CD4-positive, alpha-beta T cell treated with Interleukin-6 for 4 hours (primary cell): ENCODE results near the gene TELO2.

Experiments
- DNase-seq: peaks from one replicate; pipeline ENCODE4 v3.0.0-alpha.2; 2020; ENCODE audit warnings: mixed read lengths

Gene TELO2

DNA sequence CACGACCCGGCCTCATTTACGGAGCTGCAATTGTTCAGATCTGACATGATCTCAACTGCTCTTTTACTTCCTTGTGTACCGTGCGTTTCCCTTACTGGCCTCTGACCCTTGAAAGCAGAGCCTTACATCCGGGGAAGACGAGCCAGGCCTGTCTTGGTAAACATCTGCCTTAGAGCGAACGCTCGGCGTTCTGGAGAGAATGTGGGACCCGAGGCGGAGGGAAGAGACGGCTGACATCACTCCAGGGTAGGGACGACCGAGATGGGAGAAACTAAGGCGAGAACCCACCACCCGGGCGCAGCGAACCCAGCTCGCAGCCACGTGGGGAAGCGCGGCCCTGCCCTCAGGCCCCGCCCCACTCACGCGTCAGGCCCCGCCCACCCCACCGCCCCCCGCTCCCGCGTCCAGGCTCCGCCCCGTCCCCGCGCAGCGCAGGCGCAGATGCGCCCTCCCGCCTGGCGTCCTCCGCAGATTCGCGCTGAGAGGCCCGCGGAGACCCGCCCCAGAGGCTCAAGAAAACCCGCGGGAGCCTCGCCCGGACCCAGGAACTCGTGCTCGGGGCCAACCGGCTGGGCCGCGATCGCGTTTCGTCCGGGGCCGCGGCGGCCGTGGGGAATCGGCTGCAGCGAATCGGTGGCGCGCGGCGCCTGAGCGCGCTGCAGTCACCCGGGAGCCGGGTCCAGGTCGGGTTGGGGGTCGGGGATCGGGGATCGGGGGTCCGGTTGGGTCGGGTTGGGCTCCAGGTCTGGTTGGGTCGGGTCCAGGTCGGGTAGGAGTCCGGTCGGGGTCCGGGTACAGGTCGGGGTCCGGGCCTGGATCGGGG lies at the start of gene TELO2:
Gene TELO2 (plus strand): TSS at position 438 of the 823 bp plus-strand sequence. CDS start 922 bp downstream, outside the sequence.
- peak; percentile 92 for DNase-seq

DNA sequence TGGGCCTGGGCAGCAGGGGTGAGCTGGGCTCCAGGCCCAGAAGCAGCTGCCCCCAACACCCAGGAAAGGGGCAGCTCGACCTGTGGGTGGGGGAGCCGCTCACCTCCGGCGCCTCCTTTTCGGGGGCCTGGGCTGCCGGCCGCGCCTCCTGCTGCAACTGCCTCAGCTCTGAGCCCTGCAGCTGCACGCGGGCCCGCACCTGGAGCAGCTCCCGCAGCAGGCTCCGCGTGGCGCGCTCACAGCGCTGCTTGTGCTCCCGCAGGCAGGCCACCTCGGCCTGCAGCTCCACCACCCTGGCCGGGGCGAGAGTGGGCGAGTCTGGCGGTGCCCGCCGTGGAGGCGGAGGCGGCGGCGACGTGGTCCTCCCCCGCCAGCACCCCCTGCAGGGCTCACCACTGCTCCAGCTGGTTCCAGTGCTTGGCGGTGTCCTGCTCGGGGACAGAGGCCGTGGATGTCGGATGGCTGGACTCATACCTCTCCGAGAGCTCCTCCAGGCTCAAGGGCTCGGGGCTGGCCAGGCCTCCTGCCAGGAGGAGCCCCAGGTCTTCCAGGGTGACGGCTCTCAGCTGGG lies 49.7 kb upstream of the TELO2 start:
- DNase-seq = no peak

DNA sequence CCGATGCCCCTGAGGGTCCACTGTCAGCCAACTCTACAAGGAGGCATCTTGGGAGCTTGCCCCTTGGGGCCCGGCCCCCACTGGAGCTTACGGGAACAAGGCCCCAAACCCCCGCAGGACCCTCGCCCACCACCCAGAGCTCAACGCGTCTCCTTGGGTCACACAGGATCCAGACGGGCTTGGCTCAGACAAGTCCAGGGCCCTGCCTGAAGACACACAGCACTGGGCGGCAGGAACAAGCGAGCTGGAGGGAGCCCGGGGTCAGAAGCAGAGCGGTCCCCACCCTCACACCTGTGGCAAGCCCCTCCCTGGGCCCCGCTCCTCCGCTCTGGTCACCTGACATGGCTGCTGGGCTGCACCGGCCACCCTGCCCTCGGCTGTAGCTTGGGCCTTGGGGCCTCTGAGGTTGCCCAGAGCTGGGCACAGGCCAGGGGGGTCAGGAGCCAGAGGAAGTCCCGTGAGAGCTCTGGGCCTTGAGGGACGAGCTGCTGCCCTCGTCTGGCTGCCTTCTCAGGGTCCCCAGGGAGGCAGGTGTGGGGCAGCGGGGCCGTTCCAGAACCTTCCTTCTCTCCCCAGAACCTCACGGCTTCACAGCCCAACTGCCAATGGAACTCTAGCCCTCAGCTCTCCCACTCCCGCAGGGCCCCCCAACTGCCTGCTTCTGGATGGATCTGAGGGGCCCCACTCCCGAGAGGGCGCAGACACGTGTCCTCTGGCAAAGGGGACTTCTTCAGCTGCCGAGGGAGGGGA lies 49.0 kb upstream of the TELO2 start, which contains the start of gene CCDC154:
Gene CCDC154 (minus strand): TSS at position 577 of the 750 bp plus-strand sequence. CDS start 234 bp downstream, at position 343.
- DNase-seq = no peak

DNA sequence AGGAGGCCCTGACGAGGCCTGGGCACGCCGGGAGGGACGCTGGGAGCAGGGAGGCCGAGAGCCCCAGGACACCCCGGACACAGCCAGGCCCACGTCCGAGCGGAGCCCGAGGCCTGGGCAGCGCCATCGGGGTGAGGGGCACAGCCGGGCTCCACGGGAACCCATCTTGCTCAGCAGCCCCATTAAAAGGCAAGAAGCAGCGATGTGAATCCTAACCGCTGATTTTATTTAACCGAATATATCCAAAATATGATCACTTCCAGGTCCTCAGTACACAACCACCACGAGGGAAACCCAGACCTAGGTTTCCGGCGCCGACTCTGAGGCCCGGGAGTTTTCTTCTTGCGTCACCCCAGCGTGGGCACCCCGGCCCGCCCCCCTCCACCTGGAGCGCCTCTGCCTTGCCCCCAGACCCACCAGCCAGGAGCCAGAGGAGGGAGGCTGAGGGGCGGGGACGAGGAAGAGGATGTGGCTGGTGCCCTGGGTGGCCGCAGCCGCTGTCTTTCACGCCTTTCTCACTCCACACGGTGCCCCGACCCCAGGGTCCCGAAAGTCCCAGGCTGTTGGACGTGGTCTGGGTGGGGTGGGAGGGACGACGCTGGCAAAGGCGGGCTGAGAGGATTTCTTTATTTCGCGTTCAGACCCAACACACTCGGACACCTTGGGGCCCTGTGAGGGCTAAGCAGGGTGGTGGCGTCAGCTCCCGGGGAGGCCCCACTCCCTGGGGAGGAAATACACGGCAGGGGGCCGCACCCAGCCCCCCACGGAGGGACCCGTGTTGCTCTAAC lies 48.2 kb upstream of the TELO2 start:
- DNase-seq = no peak

DNA sequence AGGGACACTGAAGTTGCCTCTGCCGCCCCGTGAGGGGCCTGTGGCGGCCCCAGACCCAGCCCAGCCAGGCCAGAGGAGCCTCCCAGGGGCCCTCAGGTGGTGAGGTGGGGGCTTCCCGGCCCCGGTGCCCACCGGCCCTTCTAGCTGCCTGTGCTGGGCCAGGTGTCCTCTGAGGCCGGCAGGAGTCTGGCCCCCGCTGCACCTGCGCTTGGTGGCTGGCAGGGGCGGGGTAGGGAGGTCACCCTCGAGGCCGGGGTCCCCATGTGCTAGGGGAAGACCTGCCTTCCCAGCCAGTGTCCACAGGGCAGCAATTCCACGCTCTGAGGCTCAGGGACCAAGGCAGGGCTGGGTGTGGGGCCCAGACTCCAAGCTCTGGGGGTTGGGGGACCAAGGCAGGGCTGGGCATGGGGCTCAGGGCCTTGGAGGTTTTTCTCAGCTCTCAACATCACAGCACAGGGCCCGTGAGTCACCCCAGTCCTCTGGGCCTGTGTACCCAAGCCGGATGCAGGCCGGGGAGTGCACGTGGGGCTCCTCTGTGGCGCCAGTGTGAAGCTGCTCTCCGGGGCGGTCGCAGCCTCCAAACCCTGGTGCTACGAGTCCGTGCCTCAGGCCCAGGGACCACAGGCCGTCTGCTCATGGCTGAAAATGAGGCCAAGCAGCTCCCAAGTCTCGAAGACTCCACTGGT lies 47.5 kb upstream of the TELO2 start:
- no peak for DNase-seq

DNA sequence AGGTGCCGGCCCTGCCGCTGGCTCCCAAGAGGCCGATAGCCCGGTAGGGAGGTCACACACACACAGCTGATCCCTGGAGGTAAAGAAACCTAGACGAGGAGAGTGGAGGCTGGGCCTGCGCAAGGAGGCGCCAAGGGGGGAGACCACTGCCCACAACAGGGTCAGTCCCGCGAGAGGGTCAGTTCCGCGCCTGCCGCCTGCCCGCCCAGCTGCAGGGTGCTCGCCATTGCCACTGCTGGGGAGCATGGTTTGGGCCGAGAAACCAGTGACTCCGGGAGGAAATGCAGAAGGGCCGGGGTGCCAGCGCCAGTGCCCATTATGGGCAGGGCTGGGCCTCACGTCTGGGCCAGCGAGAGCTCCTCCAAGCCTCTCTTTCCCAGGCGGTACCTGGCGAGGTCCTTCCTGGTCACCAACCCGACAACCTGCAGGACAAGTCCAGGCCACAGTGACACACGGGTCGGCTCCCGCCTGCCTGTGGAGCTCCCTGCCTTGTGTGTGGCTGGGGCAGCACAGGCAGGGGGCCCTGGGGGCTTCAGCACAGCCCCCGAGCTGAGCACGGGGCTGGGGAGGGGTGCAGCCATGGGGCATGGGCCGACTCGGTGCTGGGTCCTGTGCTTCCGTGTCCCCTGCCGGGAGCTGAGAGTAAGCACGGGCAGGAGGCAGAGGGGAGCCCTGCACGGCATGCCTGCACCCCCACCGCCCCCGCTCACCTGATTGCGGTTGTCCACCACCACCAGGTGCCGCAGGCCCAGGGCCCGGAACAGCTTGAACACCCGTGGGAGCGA lies 46.7 kb upstream of the TELO2 start:
- DNase-seq = no peak

DNA sequence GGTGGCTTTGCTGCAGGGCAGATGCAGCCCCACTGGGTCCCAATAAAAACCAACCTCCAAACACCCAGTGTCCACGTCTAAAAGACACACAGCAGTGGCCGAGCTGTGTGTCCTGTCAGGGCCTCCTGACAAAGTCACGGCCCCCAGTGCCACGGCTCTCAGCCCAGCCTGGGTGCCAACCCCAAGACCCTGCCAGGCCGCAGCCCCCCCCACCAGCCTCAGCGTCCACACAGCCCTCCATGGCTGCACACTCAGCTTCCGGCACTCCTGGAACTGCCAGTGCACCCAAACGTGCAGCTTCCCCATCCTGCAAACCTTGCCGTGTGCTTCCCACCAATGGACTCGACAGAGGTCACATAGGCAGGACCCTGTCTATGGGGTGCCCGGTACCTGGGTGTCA lies 45.2 kb upstream of the TELO2 start:
- no peak for DNase-seq

DNA sequence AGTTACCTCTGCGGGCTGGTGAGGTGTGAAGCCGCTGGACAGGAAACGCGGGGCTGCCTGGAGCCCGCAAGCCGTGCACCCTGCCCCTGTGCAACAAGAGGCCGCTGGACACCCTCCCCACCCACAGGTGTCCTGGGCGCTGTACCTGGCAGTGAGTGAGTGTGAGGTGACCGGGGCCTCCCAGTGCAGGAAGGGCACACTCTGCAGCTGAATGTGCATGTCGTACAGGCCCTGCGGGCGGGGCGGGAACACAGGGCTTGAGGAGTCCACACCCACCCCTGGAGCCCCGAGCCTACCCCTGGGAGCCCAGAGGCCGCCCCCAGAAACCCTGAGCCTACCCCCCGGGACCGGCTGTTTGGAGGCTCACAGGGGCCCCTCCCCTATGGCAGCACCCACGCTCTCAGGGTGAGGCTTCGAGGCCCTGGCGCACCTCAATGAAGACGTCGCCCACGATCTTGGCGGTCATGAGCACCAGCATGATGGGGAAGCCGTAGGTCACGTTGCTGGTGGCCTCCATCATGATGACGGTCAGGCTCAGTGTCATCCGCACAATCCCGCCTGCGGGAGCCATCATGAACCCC lies 44.5 kb upstream of the TELO2 start:
- DNase-seq = peak; percentile 0

DNA sequence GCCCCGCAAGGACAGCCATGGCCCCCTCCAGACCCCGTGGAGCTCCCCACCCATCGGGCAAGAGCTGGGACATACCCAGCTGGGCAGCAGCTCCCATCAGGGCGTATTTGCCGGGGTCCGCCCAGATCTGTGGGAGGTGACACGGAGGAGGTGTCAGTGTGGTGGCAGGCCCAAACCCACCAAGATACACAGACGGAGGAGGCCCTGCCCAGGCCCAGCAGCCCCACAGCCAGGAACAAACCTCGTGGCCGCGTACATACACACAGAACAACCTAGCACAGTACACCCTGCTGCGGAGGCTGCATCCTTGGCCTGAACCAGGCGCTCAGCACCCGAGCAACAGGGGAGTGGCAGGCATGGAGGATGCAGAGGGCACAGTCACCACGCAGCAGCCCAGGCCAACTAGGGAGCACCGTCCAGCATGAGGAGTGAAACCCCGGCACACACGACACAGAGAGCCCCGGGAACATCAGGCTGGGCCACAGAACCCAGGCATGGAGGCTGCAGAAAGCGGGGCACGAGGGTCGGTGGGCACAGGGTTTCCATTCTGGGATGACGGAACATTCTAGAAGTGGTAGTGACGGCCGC lies 43.9 kb upstream of the TELO2 start:
- no peak for DNase-seq

DNA sequence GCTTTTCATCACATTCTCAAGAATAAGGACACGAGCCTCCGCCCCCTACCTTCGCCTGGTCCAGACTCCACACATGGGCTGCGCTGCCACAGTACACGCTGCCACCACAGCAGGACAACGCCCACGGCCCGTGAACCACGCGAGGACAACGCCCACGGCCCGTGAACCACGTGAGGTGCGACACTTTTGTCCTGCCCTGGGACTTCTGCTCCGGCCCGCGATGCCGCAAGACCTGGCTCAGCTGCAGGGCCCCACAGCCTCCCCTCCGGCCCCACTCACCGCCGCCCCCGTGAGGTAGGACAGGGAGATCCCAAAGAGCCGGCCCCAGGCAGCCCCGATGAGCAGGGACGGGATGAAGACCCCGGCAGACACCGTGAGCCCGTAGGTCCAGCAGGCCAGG lies 42.9 kb upstream of the TELO2 start:
- DNase-seq = no peak

DNA sequence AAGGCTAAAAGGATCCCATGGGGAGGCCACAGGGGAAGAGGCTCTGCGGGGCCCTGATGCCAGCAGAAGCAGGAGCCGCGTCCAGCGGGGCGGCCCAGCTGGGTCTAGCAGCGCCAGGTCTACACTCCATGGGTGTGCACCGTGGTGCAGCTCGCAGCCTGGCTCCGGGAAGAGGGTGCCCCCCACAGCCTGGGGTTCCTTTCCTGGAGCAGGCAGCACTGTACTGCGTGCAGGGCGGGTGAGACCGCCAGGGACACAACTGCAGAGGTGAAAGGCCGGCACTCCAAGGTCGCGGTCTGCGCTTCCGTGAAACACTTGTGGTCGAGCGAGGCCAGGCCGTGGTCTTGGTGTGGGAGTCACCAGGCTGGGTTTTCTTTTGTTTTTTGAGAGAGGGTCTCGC lies 42.3 kb upstream of the TELO2 start:
- DNase-seq = no peak

DNA sequence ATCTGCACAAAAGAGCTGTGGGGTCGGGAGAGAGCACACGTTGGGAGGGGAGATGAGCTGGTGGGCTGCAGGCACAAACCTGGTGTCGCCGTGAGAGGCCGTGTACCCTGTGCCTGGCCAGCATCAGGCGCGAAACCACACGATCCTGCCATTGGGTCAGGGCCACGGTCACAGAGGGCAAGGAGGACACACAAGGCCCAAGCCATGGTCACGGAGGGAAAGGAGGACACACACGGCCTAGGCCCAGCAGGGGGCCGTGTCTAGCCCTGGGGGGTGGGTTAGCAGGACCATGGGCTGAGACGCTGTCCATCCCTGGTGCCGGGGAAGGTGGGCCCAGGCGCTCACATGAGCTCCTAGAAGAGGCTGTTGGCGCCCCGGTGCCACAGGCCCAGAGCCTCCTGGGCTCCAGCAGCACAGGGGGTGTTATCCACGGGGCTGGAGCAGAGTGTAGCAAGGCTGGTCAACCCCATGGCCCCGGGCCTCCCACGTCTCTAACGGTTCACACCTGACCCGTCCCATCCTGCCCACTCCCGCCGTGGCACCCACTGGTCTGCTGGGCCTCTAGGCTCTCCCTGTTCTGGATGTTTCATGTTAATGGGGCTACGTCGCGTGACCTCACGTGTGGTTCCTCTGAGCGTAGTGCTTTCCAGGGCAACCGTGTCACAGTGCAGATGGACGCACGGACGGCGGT lies 41.3 kb upstream of the TELO2 start:
- DNase-seq = no peak

DNA sequence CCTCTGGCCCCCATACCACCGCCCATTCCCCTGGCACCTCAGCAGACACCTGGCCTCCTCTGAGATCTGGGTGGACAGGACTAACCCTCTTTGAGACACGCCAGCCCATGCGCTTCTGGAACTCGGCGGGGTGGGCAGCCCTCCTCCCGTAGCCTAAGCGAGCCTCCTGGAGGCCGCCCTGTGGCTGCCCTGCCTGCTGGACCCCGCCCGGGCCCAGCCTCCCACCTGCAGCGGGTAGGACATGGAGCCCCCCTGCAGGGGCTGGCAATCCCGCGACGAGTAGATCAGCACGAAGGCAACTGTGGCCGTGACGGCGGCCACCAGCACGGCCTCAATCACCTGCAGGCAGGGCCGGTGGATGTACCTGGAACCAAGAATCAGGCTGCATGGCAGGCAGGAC lies 40.6 kb upstream of the TELO2 start:
- DNase-seq = no peak

DNA sequence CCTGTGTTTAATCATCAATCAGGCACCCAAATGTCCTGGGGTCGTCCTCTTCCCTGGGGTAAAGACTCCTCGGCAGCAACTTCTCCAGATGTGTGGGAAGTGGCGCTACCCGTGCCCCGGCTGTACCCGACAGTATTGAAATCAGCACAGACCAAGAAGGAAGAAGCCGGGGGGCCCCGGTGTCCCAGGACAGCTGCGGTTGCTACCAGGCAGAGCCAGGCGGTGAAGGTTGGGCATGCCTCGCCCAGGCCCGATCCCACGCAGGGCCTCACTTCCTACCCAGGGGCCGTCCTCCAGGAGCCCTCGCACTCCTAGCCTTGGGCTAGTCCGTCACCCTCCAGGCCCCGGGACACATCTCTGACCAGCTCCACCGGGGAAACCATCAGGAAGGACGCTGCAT lies 39.8 kb upstream of the TELO2 start:
- no peak for DNase-seq

DNA sequence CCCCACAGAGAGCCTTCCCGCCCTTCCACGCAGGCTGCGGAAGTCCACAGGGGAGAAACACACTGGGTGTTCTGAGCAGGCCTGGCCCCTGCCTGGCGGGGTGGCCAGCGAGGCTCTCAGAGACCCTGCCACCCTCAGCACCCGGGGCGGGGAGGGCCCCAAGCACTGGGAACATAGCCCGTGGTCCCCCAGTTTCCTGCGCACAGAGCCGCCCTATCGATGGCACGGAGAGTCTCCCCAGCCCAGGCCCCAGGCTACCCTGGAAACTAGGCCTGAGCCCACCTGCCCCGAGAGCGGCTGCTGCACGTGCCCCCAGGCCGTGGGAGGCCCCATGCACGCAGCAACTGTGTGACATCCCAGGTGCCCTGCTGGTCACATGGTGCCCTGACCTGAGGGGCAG lies 38.6 kb upstream of the TELO2 start:
- no peak for DNase-seq

DNA sequence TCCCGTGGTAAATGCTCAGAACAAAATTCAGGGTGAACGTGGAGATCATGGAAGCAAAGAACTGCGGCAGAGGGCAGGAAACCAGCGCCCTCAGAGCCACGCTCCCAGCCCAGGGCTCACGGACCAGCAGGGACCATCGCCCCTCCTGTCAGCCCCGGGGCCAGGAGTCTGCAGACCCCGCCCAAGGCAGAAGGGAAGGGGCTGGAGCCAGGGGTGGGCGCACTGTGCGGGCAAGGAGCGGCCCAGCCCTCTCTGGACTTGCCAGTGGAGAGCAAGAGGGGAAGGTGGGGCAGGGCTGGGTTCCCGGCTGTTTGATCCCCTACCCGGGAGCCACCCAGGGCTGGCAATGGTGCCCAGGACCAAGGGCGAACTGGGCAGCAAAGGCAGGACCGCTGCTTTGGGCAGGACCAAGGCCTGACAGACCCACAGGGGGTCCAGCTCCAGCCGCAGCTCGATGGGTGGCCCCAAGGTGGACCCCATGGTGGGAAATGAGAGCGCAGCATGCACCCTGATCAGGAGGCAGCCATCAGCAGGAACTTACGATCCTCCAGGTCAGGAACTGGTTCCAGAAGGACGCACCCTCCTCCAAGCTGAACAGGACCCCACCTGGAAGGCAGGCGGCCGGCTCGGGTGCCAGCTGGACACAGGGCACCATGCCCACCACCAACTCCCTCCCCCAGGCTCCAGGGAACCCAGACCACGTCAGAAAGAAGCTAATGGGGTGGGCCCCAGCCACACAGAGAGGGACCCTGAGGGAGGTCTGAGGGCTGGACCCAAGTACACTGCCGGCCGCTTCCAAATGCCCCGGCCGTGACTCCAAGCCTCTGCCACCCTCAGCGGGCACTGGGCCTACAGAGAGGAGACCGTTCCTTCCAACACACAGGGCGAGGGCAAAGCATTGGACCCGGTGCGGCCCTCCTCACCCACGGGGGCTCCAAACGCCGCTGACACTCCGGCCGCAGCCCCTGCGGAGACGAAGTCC lies 37.7 kb upstream of the TELO2 start:
- no peak for DNase-seq

DNA sequence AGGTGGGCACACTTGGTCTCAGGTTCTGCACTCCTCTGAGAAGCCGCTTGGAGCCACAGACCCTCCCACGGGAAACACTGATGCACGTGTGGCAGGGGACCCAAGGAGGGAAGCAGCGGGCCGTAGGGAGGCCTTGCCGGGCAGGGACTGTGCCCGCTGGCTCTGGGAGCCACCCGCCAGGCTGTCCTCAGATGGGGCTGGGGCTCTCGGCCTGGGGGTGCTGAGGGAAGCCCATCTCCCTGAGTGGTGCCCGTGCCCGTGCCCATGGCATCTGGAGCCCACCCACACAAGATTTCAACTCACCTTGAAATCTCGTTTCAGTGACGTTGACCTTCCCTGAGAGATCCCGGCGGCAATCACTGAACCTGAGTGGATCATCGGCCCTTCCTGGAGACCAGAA lies 36.2 kb upstream of the TELO2 start:
- DNase-seq = no peak

DNA sequence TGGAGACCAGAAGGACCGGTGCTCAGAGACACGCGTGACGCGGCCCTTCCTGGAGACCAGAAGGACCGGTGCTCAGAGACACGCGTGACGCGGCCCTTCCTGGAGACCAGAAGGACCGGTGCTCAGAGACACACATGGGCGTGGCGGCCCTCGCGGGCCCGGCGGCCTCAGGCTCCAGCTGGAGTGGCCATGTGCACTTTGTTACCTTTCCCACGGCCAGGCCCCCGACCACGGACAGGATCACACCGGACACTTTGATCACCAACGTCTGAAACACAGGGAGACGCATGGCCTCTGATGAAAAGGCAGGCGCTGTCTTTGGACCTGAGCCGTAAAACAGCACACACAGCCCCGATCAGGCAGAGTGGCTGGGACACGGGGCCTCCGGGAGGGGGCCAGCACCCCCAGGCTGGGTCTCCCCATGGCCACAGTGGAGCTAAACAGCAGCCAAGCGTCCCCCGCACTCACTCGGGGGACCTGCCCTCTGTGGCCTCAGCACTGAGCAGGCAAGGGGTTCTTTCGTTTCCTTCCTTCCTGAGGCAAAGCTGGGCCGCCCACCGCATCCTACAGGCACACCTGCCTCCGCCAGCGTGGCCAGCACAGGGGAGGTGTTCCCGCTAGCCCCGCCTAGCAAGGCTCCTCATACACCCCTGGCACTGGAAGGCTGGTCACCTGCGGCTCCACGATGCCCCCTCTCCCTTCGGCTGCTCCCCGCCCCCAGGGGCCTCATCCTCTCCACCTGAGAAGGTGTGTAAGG lies 35.5 kb upstream of the TELO2 start:
- DNase-seq = no peak
